ENCODE measurements around the gene ECI2. TPM values are rescaled to one million over a fixed set of nuclear protein-coding genes. Genes with fewer than 3 reads are reported as not detected.

Gene ECI2
- total RNA-seq, 4 donors from 2014 or later: 44.9 to 76.2 (median 49.6) TPM

DNA sequence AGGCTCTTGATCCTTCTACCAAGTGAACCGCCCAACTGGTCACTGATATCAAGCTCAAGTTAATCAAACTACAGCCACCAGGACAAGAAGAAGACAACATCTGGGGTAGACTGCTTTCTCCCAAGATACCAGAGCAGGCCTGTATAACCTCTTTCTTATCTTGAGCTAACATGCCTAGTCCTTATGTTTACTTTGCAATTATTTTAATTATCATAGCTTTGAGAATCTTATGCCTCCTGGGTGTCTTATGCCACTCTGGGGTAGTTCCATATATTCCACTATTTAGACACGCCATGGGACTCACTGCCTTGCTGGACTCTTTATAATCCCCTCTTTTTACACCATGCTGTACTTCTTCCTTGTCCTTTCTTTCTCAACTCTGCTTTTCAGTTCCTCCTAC, 41.5 kb upstream of the ECI2 start:
- DNase-seq (ENCODE audit: low spot score in 2 of 2): no peak
- H3K4me1 ChIP-seq: no peaks in the 10 kb centered on the region

DNA sequence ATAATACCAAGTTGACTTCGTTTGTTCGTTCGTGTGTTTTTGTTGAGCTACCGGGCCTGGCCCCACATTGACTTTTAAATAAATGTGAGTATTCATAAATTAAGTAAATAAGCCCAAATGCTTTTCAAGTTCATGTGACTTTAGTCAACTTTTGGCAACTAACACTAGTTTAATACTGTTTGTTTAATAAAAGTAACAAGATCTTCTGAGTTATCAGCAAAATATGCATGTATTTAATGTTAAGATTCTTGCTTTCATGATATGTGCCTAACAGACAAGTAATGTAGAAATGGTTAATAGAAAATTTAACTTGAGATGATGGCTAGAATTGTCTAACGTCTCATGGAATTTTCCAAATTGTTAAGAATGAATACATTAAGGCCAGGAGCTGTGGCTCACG, 38.7 kb upstream of the ECI2 start:
- Histone ChIP-seq H3K9me3 (no peaks in the 10 kb centered on the region), H3K4me1 (no peaks in the 10 kb centered on the region), H3K4me3 (no peak overlapping the region), H3K36me3 (no peaks in the 10 kb centered on the region), H3K27me3 (no peaks in the 10 kb centered on the region), H3K27ac (no peak overlapping the region)
- DNase-seq (ENCODE audit: low spot score in 2 of 2): no peak
- WGBS, 2 donors: 76% methylated on average over 6 of the region's 6 CpGs
- TF ChIP-seq EP300 (IDR thresholded peaks at IDR 0.05) (no peak), POLR2A (IDR thresholded peaks at IDR 0.05) (no peak)
- TF ChIP-seq, protein P1, sequence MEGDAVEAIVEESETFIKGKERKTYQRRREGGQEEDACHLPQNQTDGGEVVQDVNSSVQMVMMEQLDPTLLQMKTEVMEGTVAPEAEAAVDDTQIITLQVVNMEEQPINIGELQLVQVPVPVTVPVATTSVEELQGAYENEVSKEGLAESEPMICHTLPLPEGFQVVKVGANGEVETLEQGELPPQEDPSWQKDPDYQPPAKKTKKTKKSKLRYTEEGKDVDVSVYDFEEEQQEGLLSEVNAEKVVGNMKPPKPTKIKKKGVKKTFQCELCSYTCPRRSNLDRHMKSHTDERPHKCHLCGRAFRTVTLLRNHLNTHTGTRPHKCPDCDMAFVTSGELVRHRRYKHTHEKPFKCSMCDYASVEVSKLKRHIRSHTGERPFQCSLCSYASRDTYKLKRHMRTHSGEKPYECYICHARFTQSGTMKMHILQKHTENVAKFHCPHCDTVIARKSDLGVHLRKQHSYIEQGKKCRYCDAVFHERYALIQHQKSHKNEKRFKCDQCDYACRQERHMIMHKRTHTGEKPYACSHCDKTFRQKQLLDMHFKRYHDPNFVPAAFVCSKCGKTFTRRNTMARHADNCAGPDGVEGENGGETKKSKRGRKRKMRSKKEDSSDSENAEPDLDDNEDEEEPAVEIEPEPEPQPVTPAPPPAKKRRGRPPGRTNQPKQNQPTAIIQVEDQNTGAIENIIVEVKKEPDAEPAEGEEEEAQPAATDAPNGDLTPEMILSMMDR (IDR thresholded peaks at IDR 0.05): no peak

More for the DNA sequence above, 41.5 kb upstream of the ECI2 start:
- no peaks in the 10 kb centered on the region for H3K36me3 ChIP-seq
- WGBS, 2 donors: 92 to 95% methylated on average over 2 of the region's 2 CpGs
- H3K4me3 ChIP-seq: no peak overlapping the region
- TF ChIP-seq POLR2A (IDR thresholded peaks at IDR 0.05): no peak
- TF ChIP-seq, protein P1 (IDR thresholded peaks at IDR 0.05): no peak
- no peak for TF ChIP-seq EP300 (IDR thresholded peaks at IDR 0.05)
- H3K27me3 ChIP-seq: no peaks in the 10 kb centered on the region
- H3K27ac ChIP-seq: no peak overlapping the region
- no peaks in the 10 kb centered on the region for H3K9me3 ChIP-seq

DNA sequence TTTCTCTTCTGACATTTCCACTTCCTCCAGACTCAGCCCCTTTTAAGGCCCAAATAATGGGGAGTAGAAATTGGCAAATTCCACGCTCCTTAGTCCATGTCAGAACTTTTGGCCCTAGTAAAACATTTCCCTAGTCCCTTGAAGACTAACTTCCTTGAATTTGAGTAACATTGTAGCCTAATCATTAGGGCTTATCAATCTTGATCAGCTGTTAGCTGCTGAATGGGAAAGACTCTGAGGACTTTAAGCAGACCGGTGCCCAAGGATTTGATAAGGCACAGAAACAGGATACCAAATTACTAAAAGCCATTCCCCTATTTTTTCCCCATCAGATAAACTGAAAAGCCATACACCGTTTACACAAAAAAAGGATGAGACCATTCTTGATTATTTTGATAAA, 37.0 kb upstream of the ECI2 start:
- no peak for DNase-seq (ENCODE audit: low spot score in 2 of 2)
- Histone ChIP-seq H3K27ac (no peak overlapping the region), H3K4me3 (no peak overlapping the region), H3K9me3 (peaks cover 0 to 5% (median 0%) of the 10 kb centered on the region in 4 donors), H3K27me3 (no peaks in the 10 kb centered on the region), H3K36me3 (no peaks in the 10 kb centered on the region), H3K4me1 (no peaks in the 10 kb centered on the region)
- TF ChIP-seq POLR2A (IDR thresholded peaks at IDR 0.05) (no peak), EP300 (IDR thresholded peaks at IDR 0.05) (no peak)
- TF ChIP-seq, protein P1 (IDR thresholded peaks at IDR 0.05): no peak
- WGBS, 2 donors: 78 to 79% methylated on average over 3 of the region's 3 CpGs

DNA sequence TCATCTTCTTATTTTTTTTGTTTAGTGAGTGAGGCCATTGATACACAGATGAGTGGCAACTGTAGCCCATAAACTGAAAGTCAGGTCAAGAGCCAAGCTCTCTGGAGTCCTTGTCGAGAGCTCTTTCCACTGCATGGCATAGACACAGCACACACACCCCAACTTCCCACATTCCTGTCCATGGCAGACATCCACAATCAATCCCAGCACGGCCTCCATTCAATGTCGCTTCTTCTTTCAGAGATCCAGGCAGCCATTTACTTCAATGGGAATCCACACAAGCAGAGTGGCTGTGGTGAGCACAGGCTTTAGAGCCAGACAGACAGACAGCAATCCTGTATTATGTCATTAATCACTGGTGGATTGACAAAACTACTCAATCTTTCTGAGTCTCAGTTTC, 34.9 kb upstream of the ECI2 start:
- H3K4me1 ChIP-seq: no peaks in the 10 kb centered on the region
- TF ChIP-seq, protein P1 (IDR thresholded peaks at IDR 0.05): no peak
- TF ChIP-seq EP300 (IDR thresholded peaks at IDR 0.05) (no peak), POLR2A (IDR thresholded peaks at IDR 0.05) (no peak)
- no peak for DNase-seq (ENCODE audit: low spot score in 2 of 2)
- no peaks in the 10 kb centered on the region for H3K36me3 ChIP-seq
- H3K9me3 ChIP-seq: peaks cover 0 to 5% (median 0%) of the 10 kb centered on the region in 4 donors
- WGBS, 2 donors: 86% methylated on average over 3 of the region's 3 CpGs
- H3K4me3 ChIP-seq: no peak overlapping the region
- no peak overlapping the region for H3K27ac ChIP-seq
- H3K27me3 ChIP-seq: no peaks in the 10 kb centered on the region

DNA sequence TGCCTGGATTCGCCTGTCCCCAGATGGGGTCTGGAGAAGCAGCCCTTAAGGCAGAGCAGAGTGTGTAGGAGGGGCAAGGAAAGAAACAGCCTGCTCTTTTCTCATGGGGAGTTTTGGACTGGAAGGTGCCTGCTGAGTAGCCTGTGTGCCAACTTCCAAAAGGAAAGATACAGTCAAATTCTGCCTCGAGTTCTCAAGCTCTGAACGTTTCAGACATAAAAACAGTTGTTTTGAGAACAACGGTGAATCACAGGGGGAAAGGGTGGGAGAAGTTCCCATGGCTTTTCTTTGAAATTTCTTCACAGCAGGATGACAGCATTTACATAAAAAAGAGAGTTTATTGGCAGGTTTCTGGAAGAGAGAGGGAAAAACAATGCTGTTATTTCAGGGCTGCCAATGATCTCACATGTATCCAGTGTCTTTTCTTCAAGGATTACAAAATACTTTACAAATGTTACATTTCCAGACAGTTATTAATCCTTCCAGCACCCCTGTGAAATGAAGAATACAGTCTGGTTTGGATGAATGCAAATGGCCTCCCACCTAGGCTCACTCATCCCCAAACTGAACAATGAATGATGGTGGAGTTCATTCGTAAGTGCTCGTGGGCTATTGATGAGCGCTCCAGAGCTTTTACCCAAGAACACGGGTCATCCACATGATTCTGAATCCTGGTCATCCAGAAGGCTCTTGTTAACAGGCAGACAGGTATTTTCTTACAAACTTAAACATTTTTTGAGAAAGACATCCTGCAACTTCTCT, 33.8 kb upstream of the ECI2 start:
- H3K27me3 ChIP-seq: no peaks in the 10 kb centered on the region
- 48 to 56% methylated on average over 8 of the region's 8 CpGs for WGBS, 2 donors
- no peaks in the 10 kb centered on the region for H3K36me3 ChIP-seq
- H3K9me3 ChIP-seq: peaks cover 0 to 5% (median 0%) of the 10 kb centered on the region in 4 donors
- TF ChIP-seq POLR2A (IDR thresholded peaks at IDR 0.05) (no peak), EP300 (IDR thresholded peaks at IDR 0.05) (no peak)
- TF ChIP-seq, protein P1 (IDR thresholded peaks at IDR 0.05): no peak
- DNase-seq (ENCODE audit: low spot score in 2 of 2): no peak
- H3K4me3 ChIP-seq: no peak overlapping the region
- H3K4me1 ChIP-seq: no peaks in the 10 kb centered on the region
- no peak overlapping the region for H3K27ac ChIP-seq

All from tibial nerve (tissue), 4 donors.